ENCODE results near the gene BCL6B. TPM values are rescaled to one million over a fixed set of nuclear protein-coding genes. Genes with fewer than 3 reads are reported as not detected.

The BCL6B gene
- total RNA-seq, 6 donors from 2014 or later: 2.1 to 83.1 (median 9.4) TPM

DNA sequence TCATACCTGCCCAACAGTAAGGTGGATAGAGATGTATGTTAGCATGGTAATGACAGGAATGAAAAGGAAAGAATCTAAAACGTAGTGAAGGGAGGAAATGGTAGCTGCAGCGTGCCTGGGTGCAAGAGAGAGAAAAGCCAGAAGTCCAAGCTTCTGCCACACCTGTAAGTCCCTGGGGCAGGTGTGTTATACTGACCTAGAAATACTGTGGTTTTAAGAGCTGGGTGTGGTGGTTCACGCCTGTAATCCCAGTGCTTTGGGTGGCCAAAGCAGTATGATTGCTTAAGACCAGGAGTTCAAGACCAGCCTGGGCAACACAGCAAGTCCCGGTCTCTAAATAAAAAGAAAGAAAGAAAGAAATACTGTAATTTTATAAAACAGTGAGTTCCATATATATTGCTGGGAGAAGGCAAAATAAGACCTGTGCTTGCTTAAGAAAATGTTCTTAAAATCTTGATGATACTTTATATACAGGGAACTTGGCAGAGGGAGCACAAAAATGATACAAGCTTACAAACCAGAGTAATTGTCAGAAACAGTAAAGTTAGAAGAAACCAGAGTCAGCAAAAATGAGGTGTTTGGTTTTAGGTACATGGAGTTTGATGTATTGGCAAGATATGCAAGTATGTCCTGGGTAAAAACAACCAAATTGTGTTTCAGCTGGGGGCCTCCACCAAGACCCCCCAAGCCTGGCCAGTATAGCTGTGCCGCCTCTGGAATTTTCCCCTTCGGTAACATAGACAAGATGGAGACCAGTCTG, 20.4 kb upstream of the BCL6B start:
- H3K36me3 ChIP-seq: peaks cover 8 to 65% (median 46%) of the 10 kb centered on the region in 4 donors
- ATAC-seq (ENCODE audit: low FRiP score in 2 of 2): no peak
- no peak overlapping the region for H3K4me3 ChIP-seq
- WGBS, 2 donors: 91% methylated on average over 6 of the region's 6 CpGs
- no peak for DNase-seq
- H3K27me3 ChIP-seq: no peaks in the 10 kb centered on the region
- no peaks in the 10 kb centered on the region for H3K9me3 ChIP-seq
- TF ChIP-seq, protein P1, sequence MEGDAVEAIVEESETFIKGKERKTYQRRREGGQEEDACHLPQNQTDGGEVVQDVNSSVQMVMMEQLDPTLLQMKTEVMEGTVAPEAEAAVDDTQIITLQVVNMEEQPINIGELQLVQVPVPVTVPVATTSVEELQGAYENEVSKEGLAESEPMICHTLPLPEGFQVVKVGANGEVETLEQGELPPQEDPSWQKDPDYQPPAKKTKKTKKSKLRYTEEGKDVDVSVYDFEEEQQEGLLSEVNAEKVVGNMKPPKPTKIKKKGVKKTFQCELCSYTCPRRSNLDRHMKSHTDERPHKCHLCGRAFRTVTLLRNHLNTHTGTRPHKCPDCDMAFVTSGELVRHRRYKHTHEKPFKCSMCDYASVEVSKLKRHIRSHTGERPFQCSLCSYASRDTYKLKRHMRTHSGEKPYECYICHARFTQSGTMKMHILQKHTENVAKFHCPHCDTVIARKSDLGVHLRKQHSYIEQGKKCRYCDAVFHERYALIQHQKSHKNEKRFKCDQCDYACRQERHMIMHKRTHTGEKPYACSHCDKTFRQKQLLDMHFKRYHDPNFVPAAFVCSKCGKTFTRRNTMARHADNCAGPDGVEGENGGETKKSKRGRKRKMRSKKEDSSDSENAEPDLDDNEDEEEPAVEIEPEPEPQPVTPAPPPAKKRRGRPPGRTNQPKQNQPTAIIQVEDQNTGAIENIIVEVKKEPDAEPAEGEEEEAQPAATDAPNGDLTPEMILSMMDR (IDR thresholded peaks at IDR 0.05): no peak
- TF ChIP-seq EP300 (IDR thresholded peaks at IDR 0.05) (no peak), POLR2A (IDR thresholded peaks at IDR 0.05) (no peak), POLR2AphosphoS5 (IDR thresholded peaks at IDR 0.05) (no peak)
- no peaks in the 10 kb centered on the region for H3K4me1 ChIP-seq
- no peak overlapping the region for H3K27ac ChIP-seq

GRCh38 chr17:7003745-7004144, 19.1 kb upstream of the BCL6B start:
- 78 to 93% methylated on average over 2 of the region's 2 CpGs for WGBS, 2 donors
- Histone ChIP-seq H3K36me3 (peaks cover 8 to 63% (median 44%) of the 10 kb centered on the region in 4 donors), H3K4me1 (no peaks in the 10 kb centered on the region), H3K9me3 (no peaks in the 10 kb centered on the region), H3K27me3 (no peaks in the 10 kb centered on the region), H3K4me3 (no peak overlapping the region), H3K27ac (no peak overlapping the region)
- DNase-seq (no peak), ATAC-seq (ENCODE audit: low FRiP score in 2 of 2) (no peak)
- TF ChIP-seq POLR2A (IDR thresholded peaks at IDR 0.05): no peak
- TF ChIP-seq, protein P1 (IDR thresholded peaks at IDR 0.05): no peak
- no peak for TF ChIP-seq EP300 (IDR thresholded peaks at IDR 0.05)
- no peak for TF ChIP-seq POLR2AphosphoS5 (IDR thresholded peaks at IDR 0.05)

GRCh38 chr17:7004398-7005253, 18.2 kb upstream of the BCL6B start:
- no peak for DNase-seq
- Histone ChIP-seq H3K4me3 (no peak overlapping the region), H3K36me3 (peaks cover 8 to 60% (median 37%) of the 10 kb centered on the region in 4 donors), H3K4me1 (peaks cover under 1 to 3% (median 2%) of the 10 kb centered on the region in 4 donors), H3K27me3 (no peaks in the 10 kb centered on the region), H3K27ac (no peak overlapping the region), H3K9me3 (no peaks in the 10 kb centered on the region)
- 81 to 90% methylated on average over 2 of the region's 2 CpGs for WGBS, 2 donors
- ATAC-seq (ENCODE audit: low FRiP score in 2 of 2): peak; percentile 68 to 85
- TF ChIP-seq POLR2A (IDR thresholded peaks at IDR 0.05): no peak
- TF ChIP-seq, protein P1 (IDR thresholded peaks at IDR 0.05): peak; percentile 53 to 75 (median 71)

DNA sequence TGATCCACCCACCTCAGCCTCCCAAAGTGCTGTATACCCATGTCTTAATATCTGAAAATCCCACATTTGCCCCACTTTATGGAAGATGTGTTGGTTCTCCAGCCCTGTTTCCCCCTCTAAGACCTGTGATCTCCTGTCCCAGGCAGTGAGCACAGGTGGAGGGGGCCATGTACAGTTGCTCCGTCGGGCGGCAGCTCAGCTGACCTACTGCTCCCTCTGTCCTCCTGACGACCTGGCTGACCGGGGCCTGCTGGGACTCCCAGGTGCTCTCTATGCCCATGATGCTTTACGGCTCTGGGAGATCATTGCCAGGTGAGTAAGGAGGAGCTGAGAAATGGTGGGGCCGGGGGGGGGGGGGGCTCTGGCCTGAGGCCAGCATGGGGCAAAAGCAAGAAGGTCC, 17.1 kb upstream of the BCL6B start:
- DNase-seq: no peak
- WGBS, 2 donors: 80 to 81% methylated on average over 4 to 5 of the region's 7 CpGs
- no peak for ATAC-seq (ENCODE audit: low FRiP score in 2 of 2)
- Histone ChIP-seq H3K4me1 (peaks cover 12 to 13% (median 12%) of the 10 kb centered on the region in 4 donors), H3K36me3 (peaks cover 8 to 55% (median 30%) of the 10 kb centered on the region in 4 donors), H3K4me3 (no peak overlapping the region), H3K27ac (no peak overlapping the region), H3K27me3 (no peaks in the 10 kb centered on the region), H3K9me3 (no peaks in the 10 kb centered on the region)
- TF ChIP-seq EP300 (IDR thresholded peaks at IDR 0.05) (no peak), POLR2AphosphoS5 (IDR thresholded peaks at IDR 0.05) (no peak), POLR2A (IDR thresholded peaks at IDR 0.05) (no peak)
- TF ChIP-seq, protein P1 (IDR thresholded peaks at IDR 0.05): no peak
